DMS114 treated with DMSO at 0.1 percent for 48 hours (cell line): Measurements from ENCODE around the gene TTC1.
"Not testable (repeated sequence)": the region's sequence is repeated elsewhere in the genome, so short reads cannot be mapped to it uniquely, and the experiment has no call there.

ENCODE experiments used
- DNase-seq: peaks from one replicate; lab custom pipeline; 2025; ENCODE audit not compliant: unreplicated experiment; lab: John Stamatoyannopoulos, UW

TTC1 gene

GRCh38 chr5:160039810-160040470 lies 31.0 kb downstream of the TTC1 start:
- DNase-seq, result no peak

GRCh38 chr5:160040471-160040835 lies 31.5 kb downstream of the TTC1 start:
- no peak for DNase-seq

GRCh38 chr5:160042671-160043070 lies 33.7 kb downstream of the TTC1 start:
- no peak for DNase-seq

GRCh38 chr5:160044391-160044804 lies 35.5 kb downstream of the TTC1 start:
- DNase-seq, result no peak

- no peak for DNase-seq
Observed at GRCh38 chr5:160044967-160045366, 36.0 kb downstream of the TTC1 start.

- no peak for DNase-seq
Observed at GRCh38 chr5:160047423-160047822, 38.5 kb downstream of the TTC1 start.

GRCh38 chr5:160048131-160048530 lies 39.2 kb downstream of the TTC1 start:
- DNase-seq, result no peak

GRCh38 chr5:160049099-160049498 lies 40.2 kb downstream of the TTC1 start:
- no peak for DNase-seq

GRCh38 chr5:160054047-160054446 lies 45.1 kb downstream of the TTC1 start:
- no peak for DNase-seq

- no peak for DNase-seq
Observed at GRCh38 chr5:160054831-160055230, 45.9 kb downstream of the TTC1 start.

GRCh38 chr5:160057256-160057655 lies 48.3 kb downstream of the TTC1 start:
- DNase-seq, result no peak

GRCh38 chr5:160060001-160060400 lies 51.1 kb downstream of the TTC1 start:
- no peak for DNase-seq

- DNase-seq, result no peak
Observed at GRCh38 chr5:160061770-160062169, 52.8 kb downstream of the TTC1 start.

GRCh38 chr5:160064417-160064810 lies 55.5 kb downstream of the TTC1 start:
- DNase-seq, result no peak

GRCh38 chr5:160064995-160065614 lies 56.2 kb downstream of the TTC1 start:
- no peak for DNase-seq

GRCh38 chr5:160069120-160069519 lies 60.2 kb downstream of the TTC1 start:
- not testable (repeated sequence) for DNase-seq

GRCh38 chr5:160071516-160071915 lies 62.6 kb downstream of the TTC1 start:
- DNase-seq, result no peak

- DNase-seq, result no peak
Observed at GRCh38 chr5:160071916-160072315, 63.0 kb downstream of the TTC1 start.

GRCh38 chr5:160075073-160075472 lies 66.1 kb downstream of the TTC1 start:
- no peak for DNase-seq

- no peak for DNase-seq
Observed at GRCh38 chr5:160076997-160077396, 68.1 kb downstream of the TTC1 start.

- no peak for DNase-seq
Observed at GRCh38 chr5:160079753-160080152, 70.8 kb downstream of the TTC1 start.

GRCh38 chr5:160081495-160081894 lies 72.6 kb downstream of the TTC1 start:
- DNase-seq, result no peak
